ENCODE results near the gene ADGRL1. TPM values are rescaled to one million over a fixed set of nuclear protein-coding genes. Genes with fewer than 3 reads are reported as not detected.

Gene ADGRL1
- total and polyA plus RNA-seq, 2 donors (not counting 1 experiment from before 2014, with no cell fraction given) = 0.64 to 1.8 TPM

GRCh38 chr19:14107581-14108461 is 98.1 kb downstream of the ADGRL1 start:
- no peak overlapping the region for H3K27ac Mint-ChIP-seq
- DNase-seq = no peak

More at GRCh38 chr19:14107581-14108461, 98.1 kb downstream of the ADGRL1 start:
- no peaks in the 10 kb centered on the region for H3K9me3 Mint-ChIP-seq (ENCODE audit: insufficient read depth)
- TF ChIP-seq EZH2 (IDR thresholded peaks at IDR 0.05; ENCODE audit: borderline replicate concordance, insufficient read depth, low read depth, low read length, poor library complexity, severe bottlenecking) (no peak), CTCF (IDR thresholded peaks at IDR 0.05) (no peak)
- no peak overlapping the region for H3K4me3 Mint-ChIP-seq
- Histone ChIP-seq H3K4me3 (ENCODE audit: control extremely low read depth in 1 of 5, extremely low read depth in 1 of 5, insufficient read depth in 1 of 5, low read depth in 2 of 5, low read length in 4 of 5) (no peak overlapping the region), H3K4me2 (replicated peaks; ENCODE audit: low read depth, low read length, poor library complexity, severe bottlenecking) (no peak overlapping the region), H3K79me2 (ENCODE audit: control insufficient read depth, insufficient read depth, low read length) (peaks cover 26% of the 10 kb centered on the region), H3K27me3 (replicated peaks in 1 of 4; ENCODE audit: control extremely low read depth in 1 of 4, control insufficient read depth in 3 of 4, insufficient read depth in 4 of 4, low read length in 3 of 4) (no peaks in the 10 kb centered on the region), H2AFZ (ENCODE audit: insufficient read depth, low read depth, low read length, poor library complexity, severe bottlenecking) (no peak overlapping the region), H3K4me1 (ENCODE audit: control insufficient read depth in 2 of 2, insufficient read depth in 2 of 2, low read length in 2 of 2) (no peaks in the 10 kb centered on the region), H3K9me3 (ENCODE audit: control extremely low read depth in 1 of 3, control insufficient read depth in 2 of 3, insufficient read depth in 1 of 3, low read length in 2 of 3) (no peaks in the 10 kb centered on the region), H3K27ac (ENCODE audit: low read length in 2 of 2) (no peak overlapping the region), H3K36me3 (replicated peaks in 1 of 2; ENCODE audit: control extremely low read depth in 1 of 2, control insufficient read depth in 1 of 2, extremely low read depth in 1 of 2, insufficient read depth in 2 of 2, low read length in 1 of 2) (peaks cover 0 to 10% of the 10 kb centered on the region in 2 experiments), H3K9ac (ENCODE audit: low read length) (no peak overlapping the region), H4K20me1 (ENCODE audit: control insufficient read depth, insufficient read depth, low read length, poor library complexity, severe bottlenecking) (peaks cover 15% of the 10 kb centered on the region)
- intact Hi-C loops (cut with micrococcal nuclease) = no loop called here
- no peaks in the 10 kb centered on the region for H3K4me1 Mint-ChIP-seq
- no peaks in the 10 kb centered on the region for H3K27me3 Mint-ChIP-seq
- CTCF ChIA-PET = no interaction called here
- 97% methylated on average over 21 of the region's 23 CpGs for WGBS (ENCODE audit: insufficient coverage)
- POLR2A ChIA-PET = no interaction called here
- no peak for ATAC-seq (ENCODE audit: low read depth)

Measured in B cell (primary cell).